BE2C (cell line): ENCODE data around the gene CLSTN3.
"Not testable (repeated sequence)": the region's sequence is repeated elsewhere in the genome, so short reads cannot be mapped to it uniquely, and the experiment has no call there.

Experiments used
- DNase-seq: peaks from one replicate; pipeline ENCODE4 v3.0.0-alpha.2; 2020
- H3K27me3 ChIP-seq: fragments of 250-450 bp; sonication (Bioruptor Pico); 2 replicates; pipeline ENCODE4 v1.5.1; 2020; ENCODE audit warnings: mild to moderate bottlenecking
- H3K36me3 ChIP-seq: fragments of 250-450 bp; sonication (Bioruptor Pico); 2 replicates; pipeline ENCODE4 v1.5.1; 2020; ENCODE audit warnings: mild to moderate bottlenecking
- H3K4me1 ChIP-seq: fragments of 250-450 bp; sonication (Bioruptor Pico); 2 replicates; pipeline ENCODE4 v1.5.1; 2020
- H3K4me3 ChIP-seq: 2 replicates; pipeline ENCODE4 v1.5.1; 2011; ENCODE audit warnings: low read depth, low read length
- H3K9me3 ChIP-seq: fragments of 250-450 bp; sonication (Bioruptor Pico); 2 replicates; pipeline ENCODE4 v1.5.1; 2020
- CTCF ChIP-seq: IDR thresholded peaks from 2 replicates; pipeline ENCODE4 v1.5.1; 2012; ENCODE audit warnings: mild to moderate bottlenecking, low read depth, low read length

CLSTN3 gene

DNA sequence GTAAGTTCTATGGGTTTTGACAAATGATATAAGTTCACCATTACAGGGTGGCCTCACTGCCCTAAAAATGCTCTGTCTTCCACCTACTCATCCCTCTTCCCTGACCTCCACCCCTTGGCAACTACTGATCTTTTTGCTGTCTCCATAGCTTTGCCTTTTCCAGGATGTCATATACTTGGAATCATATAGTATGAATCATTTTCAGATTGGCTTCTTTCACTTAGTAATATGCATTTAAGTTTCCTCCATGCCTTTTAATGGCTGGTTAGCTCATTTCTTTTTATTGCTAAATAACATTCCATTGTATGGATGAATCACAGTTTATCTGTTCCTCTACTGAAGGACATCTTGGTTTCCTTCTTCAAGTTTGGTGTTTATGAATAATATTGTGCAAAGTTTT lies 45.3 kb downstream of the CLSTN3 start:
- no peaks in the 10 kb centered on the region for H3K27me3 ChIP-seq
- H3K4me1 ChIP-seq: no peaks in the 10 kb centered on the region
- no peak for DNase-seq
- H3K4me3 ChIP-seq: no peak overlapping the region
- no peak for TF ChIP-seq CTCF
- no peaks in the 10 kb centered on the region for H3K36me3 ChIP-seq
- H3K9me3 ChIP-seq: peaks cover 7% of the 10 kb centered on the region; the same call in 1 of the 2 replicates

DNA sequence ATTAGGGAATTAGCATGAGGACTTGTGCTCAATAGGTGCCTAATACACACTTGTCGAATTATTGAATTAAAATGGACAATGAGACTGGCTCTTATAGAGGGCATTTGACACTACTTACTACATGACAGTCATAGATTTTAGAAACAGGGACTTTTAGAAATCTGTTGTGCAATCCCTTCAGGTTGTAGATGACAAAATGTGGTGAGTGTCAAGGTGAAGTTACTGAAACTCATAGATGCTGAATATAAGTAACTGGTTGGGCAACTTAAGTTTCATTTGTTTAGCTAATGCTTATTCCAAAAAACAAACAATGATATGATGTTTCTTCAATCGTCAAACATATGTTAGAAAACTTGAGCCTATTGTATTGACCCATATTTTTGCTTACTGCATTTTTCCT lies 46.4 kb downstream of the CLSTN3 start:
- H3K4me3 ChIP-seq: no peak overlapping the region
- H3K36me3 ChIP-seq: no peaks in the 10 kb centered on the region
- peaks cover 7% of the 10 kb centered on the region; the same call in 1 of the 2 replicates for H3K9me3 ChIP-seq

DNA sequence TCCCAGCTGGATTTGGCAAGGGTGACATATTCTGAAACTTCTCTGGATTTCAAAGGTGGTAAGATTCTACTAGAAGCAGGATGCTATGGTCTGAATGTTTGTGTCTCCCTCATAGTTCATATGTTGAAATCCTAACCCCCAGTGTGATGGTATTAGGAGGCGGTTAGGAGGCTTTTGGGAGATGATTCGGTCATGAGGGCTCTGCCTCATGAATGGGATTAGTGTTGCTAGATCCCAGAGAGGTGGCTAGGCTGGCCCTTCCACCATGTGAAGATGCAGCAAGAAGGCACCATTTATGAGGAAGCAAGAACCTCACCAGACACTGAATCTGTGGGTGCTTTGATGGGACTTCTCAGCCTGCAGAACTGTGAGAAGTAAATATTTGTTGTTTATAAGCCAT lies 48.3 kb downstream of the CLSTN3 start:
- Histone ChIP-seq H3K27me3 (no peaks in the 10 kb centered on the region), H3K4me3 (no peak overlapping the region), H3K4me1 (no peaks in the 10 kb centered on the region), H3K9me3 (peaks cover 3% of the 10 kb centered on the region; the same call in 1 of the 2 replicates), H3K36me3 (no peaks in the 10 kb centered on the region)
- no peak for TF ChIP-seq CTCF
- no peak for DNase-seq

More for the DNA sequence above, 46.4 kb downstream of the CLSTN3 start:
- Histone ChIP-seq H3K27me3 (no peaks in the 10 kb centered on the region), H3K4me1 (no peaks in the 10 kb centered on the region)
- DNase-seq: no peak
- no peak for TF ChIP-seq CTCF

- no peak overlapping the region for H3K4me3 ChIP-seq
- no peak for DNase-seq
Observed at GRCh38 chr12:7180685-7181084, 50.5 kb downstream of the CLSTN3 start.

DNA sequence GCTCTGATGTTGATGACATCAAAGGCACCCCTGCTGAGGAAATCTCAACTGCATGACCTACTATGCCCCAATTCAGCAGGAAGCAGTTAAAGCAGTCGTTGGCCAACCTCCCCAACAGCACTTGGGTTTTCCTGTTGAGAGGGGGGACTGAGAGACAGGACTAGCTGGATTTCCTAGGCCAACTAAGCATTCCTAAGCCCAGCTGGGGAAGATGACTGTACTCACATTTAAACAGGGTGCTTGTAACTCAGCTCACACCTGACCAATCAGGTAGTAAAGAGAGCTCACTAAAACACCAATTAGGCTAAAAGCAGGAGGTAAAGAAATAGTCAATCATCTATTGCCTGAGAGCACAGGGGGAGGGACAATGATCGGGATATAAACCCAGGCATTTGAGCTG lies 55.9 kb downstream of the CLSTN3 start:
- H3K4me3 ChIP-seq, H3K4me1 ChIP-seq, H3K9me3 ChIP-seq, H3K27me3 ChIP-seq, H3K36me3 ChIP-seq, DNase-seq: not testable (repeated sequence)

More at GRCh38 chr12:7180685-7181084, 50.5 kb downstream of the CLSTN3 start:
- H3K36me3 ChIP-seq: no peaks in the 10 kb centered on the region
- H3K27me3 ChIP-seq: no peaks in the 10 kb centered on the region
- peaks cover 3% of the 10 kb centered on the region; the same call in 1 of the 2 replicates for H3K9me3 ChIP-seq
- TF ChIP-seq CTCF: no peak
- H3K4me1 ChIP-seq: no peaks in the 10 kb centered on the region

DNA sequence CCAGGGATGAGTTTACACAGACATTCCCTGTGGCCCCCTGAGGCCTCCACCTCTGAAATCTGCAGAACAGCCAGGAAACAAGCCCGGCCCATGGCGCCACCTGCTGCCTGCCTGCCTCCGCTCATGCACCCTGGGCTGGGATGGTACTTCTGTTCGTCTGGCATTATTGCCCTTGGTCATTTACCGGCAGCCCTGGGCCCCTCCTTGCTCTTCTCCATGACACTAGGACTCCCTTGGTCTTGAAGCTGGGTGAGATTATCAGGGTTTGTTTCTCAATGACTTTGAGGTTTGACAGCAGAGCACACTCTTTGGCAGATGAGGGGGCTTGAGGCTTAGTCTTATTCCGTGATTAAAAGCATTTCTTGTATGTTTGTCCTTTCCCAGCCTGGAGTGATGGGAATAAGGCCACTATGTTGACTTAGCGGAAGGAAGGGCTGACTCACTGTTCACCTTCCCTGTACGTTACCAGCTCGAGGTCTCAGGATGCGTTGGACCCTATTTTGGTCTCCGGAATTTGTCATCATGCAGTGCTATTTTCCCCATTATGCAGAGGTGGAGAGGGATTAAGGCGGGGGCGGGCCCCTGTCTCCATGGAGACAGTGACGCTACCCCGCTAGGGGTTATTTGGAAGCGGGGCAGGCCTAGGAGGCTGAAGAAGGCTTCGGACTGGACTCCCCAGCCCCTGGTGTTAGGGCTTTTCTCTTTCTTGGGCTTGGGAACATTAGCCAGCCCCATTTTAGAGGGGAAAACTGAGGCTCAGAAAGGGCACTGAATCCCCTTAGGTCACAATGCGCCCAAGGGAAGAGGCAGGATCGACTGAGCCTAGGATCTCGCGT lies 58.6 kb downstream of the CLSTN3 start:
- Histone ChIP-seq H3K27me3 (no peaks in the 10 kb centered on the region), H3K4me3 (peak overlapping the region; percentile 88), H3K4me1 (peaks cover 4% of the 10 kb centered on the region; the same call in 1 of the 2 replicates), H3K9me3 (no peaks in the 10 kb centered on the region), H3K36me3 (peaks cover 13% of the 10 kb centered on the region)
- peak; percentile 93 for DNase-seq
- TF ChIP-seq CTCF: peak; percentile 89
